ENCODE measurements around the gene FAM170B. TPM values are rescaled to one million over a fixed set of nuclear protein-coding genes. Genes with fewer than 3 reads are reported as not detected.
A peak's percentile ranks its signal among the peaks of the same experiment; 100 is the strongest.

FAM170B gene
- total and polyA plus RNA-seq, 3 experiments from 2014 or later, result not detected

DNA sequence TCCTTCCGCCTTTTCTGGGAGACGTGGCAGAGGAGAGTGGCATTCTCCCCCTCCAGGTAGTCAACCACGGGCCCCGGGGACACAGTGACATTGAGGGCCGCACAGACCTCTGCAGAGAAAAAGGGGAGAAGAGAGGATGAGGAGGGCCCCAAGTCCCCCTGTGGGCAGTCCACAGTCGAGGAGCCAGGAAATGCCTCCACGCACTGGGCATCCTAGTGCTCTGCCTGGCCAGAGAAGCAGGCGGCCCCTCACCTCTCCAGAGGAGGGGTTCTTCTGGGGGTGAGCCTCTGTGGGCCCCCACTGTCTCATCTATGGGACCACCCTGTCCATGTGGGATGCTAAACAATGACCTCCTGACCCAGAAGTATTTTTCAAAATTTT lies 25.9 kb downstream of the FAM170B start:
- Histone ChIP-seq H3K27ac (ENCODE audit: low read depth, low read length) (no peak overlapping the region), H3K4me1 (ENCODE audit: insufficient read depth, low read length) (no peaks in the 10 kb centered on the region), H3K36me3 (ENCODE audit: insufficient read depth, low read length) (no peaks in the 10 kb centered on the region), H3K4me3 (ENCODE audit: low read length) (no peak overlapping the region), H3K9me3 (ENCODE audit: low read length) (no peaks in the 10 kb centered on the region), H3K27me3 (ENCODE audit: insufficient read depth, low read length, poor library complexity, severe bottlenecking) (no peaks in the 10 kb centered on the region)
- POLR2A ChIA-PET, result no interaction called here
- no peak overlapping the region for H3K4me3 Mint-ChIP-seq
- H3K27ac Mint-ChIP-seq, result no peak overlapping the region
- CTCF ChIA-PET, result no interaction called here
- no peaks in the 10 kb centered on the region for H3K36me3 Mint-ChIP-seq
- no peak for DNase-seq
- H3K9me3 Mint-ChIP-seq, result no peaks in the 10 kb centered on the region
- peaks cover 8 to 16% of the 10 kb centered on the region in 2 donors for H3K27me3 Mint-ChIP-seq
- H3K4me1 Mint-ChIP-seq, result no peaks in the 10 kb centered on the region

DNA sequence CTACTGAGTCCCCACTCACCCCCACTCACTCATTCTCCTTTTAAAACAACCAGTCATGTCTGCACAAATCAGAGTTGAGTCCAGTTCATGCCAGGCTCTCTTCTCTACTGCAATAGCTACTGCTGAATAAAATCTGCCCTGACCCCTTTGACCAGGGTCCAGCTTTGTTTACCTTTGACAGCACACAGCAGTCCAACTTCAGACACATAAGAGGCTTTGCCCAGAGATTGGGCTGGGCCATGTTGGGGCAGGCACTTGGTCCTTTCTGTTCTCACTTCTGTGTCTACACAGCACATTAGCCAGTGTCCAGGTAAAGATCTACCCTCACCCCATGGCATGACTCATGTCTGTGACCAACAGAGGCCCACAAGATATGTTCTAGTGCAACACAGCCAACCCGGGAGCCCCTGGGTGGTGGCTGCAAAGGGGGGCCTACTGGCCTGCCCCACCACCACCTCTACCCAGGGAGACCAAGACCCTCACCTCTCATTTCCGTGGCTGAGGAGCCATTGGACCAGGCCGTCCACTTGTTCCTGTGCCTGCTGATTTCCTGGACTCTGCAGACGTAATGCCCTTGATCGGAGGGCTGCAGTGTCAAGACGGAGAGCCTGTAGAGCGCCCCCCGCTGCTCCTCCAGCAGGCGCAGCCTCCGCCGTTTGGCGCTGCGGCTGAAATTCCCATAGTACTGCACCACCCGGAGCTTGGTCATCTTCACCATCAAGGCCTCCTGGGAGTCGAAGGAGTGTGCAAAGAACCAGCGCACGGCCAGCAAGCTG lies 26.5 kb downstream of the FAM170B start:
- H3K9me3 Mint-ChIP-seq, result no peaks in the 10 kb centered on the region

DNA sequence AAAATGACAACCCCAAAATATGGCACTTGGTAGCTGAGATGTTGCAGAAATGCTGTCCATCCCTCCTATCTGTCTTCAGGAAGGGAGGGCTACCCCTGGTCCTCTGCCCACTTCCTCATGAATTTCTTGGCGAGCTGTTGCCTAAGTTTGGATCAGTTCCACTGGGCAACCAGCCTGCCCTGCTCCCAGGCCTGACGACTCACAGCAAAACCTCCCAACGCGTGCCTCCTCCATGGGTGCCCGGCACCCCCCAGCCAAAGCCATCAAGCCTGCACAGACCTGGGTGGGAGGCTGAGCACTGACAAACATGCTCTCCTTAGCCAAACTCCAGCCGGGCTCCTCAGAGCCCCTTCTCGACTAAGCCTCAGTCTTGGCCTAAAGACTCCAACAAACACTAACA lies 27.4 kb downstream of the FAM170B start:
- DNase-seq, result no peak
- Histone ChIP-seq H3K9me3 (ENCODE audit: low read length) (no peaks in the 10 kb centered on the region), H3K27me3 (ENCODE audit: insufficient read depth, low read length, poor library complexity, severe bottlenecking) (no peaks in the 10 kb centered on the region), H3K27ac (ENCODE audit: low read depth, low read length) (no peak overlapping the region), H3K4me1 (ENCODE audit: insufficient read depth, low read length) (no peaks in the 10 kb centered on the region), H3K4me3 (ENCODE audit: low read length) (no peak overlapping the region), H3K36me3 (ENCODE audit: insufficient read depth, low read length) (no peaks in the 10 kb centered on the region)
- POLR2A ChIA-PET, result no interaction called here
- H3K36me3 Mint-ChIP-seq, result peaks cover 0 to 3% (median 0%) of the 10 kb centered on the region in 3 donors
- no peaks in the 10 kb centered on the region for H3K9me3 Mint-ChIP-seq
- H3K4me3 Mint-ChIP-seq, result no peak overlapping the region
- no peak overlapping the region for H3K27ac Mint-ChIP-seq
- H3K27me3 Mint-ChIP-seq, result peaks cover 8 to 15% of the 10 kb centered on the region in 2 donors
- CTCF ChIA-PET, result no interaction called here
- no peaks in the 10 kb centered on the region for H3K4me1 Mint-ChIP-seq

More for the DNA sequence above, 26.5 kb downstream of the FAM170B start:
- Mint-ChIP-seq H3K27me3 (peaks cover 8 to 16% of the 10 kb centered on the region in 2 donors), H3K27ac (peak overlapping the region in 1 of 8 donors; percentile 48), H3K4me1 (no peaks in the 10 kb centered on the region), H3K36me3 (no peaks in the 10 kb centered on the region), H3K4me3 (no peak overlapping the region)
- no peaks in the 10 kb centered on the region for H3K4me1 ChIP-seq (ENCODE audit: insufficient read depth, low read length)
- no peak for DNase-seq
- ChIA-PET POLR2A (no interaction called here), CTCF (no interaction called here)
- no peaks in the 10 kb centered on the region for H3K27me3 ChIP-seq (ENCODE audit: insufficient read depth, low read length, poor library complexity, severe bottlenecking)
- H3K36me3 ChIP-seq (ENCODE audit: insufficient read depth, low read length), result no peaks in the 10 kb centered on the region
- H3K9me3 ChIP-seq (ENCODE audit: low read length), result no peaks in the 10 kb centered on the region
- H3K4me3 ChIP-seq (ENCODE audit: low read length), result no peak overlapping the region
- no peak overlapping the region for H3K27ac ChIP-seq (ENCODE audit: low read depth, low read length)

- Mint-ChIP-seq H3K27me3 (peaks cover 7 to 9% of the 10 kb centered on the region in 2 donors), H3K27ac (no peak overlapping the region), H3K4me1 (no peaks in the 10 kb centered on the region), H3K36me3 (peaks cover 0 to 3% (median 0%) of the 10 kb centered on the region in 3 donors), H3K4me3 (no peak overlapping the region), H3K9me3 (no peaks in the 10 kb centered on the region)
- H3K4me3 ChIP-seq (ENCODE audit: low read length), result no peak overlapping the region
- ChIA-PET POLR2A (no interaction called here), CTCF (no interaction called here)
- H3K36me3 ChIP-seq (ENCODE audit: insufficient read depth, low read length), result no peaks in the 10 kb centered on the region
- H3K27me3 ChIP-seq (ENCODE audit: insufficient read depth, low read length, poor library complexity, severe bottlenecking), result no peaks in the 10 kb centered on the region
- no peak for DNase-seq
- H3K27ac ChIP-seq (ENCODE audit: low read depth, low read length), result no peak overlapping the region
- no peaks in the 10 kb centered on the region for H3K9me3 ChIP-seq (ENCODE audit: low read length)
- no peaks in the 10 kb centered on the region for H3K4me1 ChIP-seq (ENCODE audit: insufficient read depth, low read length)
Observed at GRCh38 chr10:49105076-49105475, 28.7 kb downstream of the FAM170B start.

DNA sequence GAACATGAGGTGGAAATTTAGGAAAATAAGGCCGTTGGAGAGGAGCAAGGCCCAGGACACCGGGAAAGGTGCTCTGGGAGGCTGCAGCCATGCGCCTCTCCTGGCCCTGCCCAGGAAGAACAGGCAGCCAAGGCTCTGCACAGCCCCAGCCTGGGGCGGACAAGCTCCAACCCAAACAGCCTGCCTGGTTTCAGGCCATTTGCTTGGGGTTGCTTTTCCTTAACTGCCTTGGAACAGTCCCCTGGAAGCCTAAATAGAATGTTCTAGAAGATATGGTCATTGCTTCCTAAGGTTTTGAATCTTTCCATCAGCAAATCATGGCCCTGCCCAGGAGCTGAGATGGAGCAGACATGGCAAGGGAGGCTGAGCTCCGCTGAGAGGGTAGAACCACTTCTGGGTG lies 29.5 kb downstream of the FAM170B start:
- Mint-ChIP-seq H3K4me3 (no peak overlapping the region), H3K27me3 (peaks cover 4 to 6% of the 10 kb centered on the region in 2 donors)
- POLR2A ChIA-PET, result no interaction called here

GRCh38 chr10:49103761-49104160 lies 30.1 kb downstream of the FAM170B start:
- Mint-ChIP-seq H3K36me3 (peaks cover 0 to 3% (median 0%) of the 10 kb centered on the region in 3 donors), H3K4me3 (no peak overlapping the region), H3K27me3 (peaks cover 4% of the 10 kb centered on the region in 2 donors), H3K27ac (peak overlapping the region in 1 of 8 donors; percentile 63), H3K4me1 (no peaks in the 10 kb centered on the region), H3K9me3 (no peaks in the 10 kb centered on the region)
- no peaks in the 10 kb centered on the region for H3K4me1 ChIP-seq (ENCODE audit: insufficient read depth, low read length)
- ChIA-PET CTCF (no interaction called here), POLR2A (no interaction called here)
- no peak overlapping the region for H3K27ac ChIP-seq (ENCODE audit: low read depth, low read length)
- H3K4me3 ChIP-seq (ENCODE audit: low read length), result no peak overlapping the region
- DNase-seq, result no peak
- no peaks in the 10 kb centered on the region for H3K36me3 ChIP-seq (ENCODE audit: insufficient read depth, low read length)
- H3K9me3 ChIP-seq (ENCODE audit: low read length), result no peaks in the 10 kb centered on the region
- no peaks in the 10 kb centered on the region for H3K27me3 ChIP-seq (ENCODE audit: insufficient read depth, low read length, poor library complexity, severe bottlenecking)

More for the DNA sequence above, 29.5 kb downstream of the FAM170B start:
- no peak for DNase-seq
- Mint-ChIP-seq H3K9me3 (no peaks in the 10 kb centered on the region), H3K4me1 (no peaks in the 10 kb centered on the region), H3K27ac (peak overlapping the region in 1 of 8 donors; percentile 63), H3K36me3 (peaks cover 0 to 3% (median 0%) of the 10 kb centered on the region in 3 donors)
- Histone ChIP-seq H3K9me3 (ENCODE audit: low read length) (no peaks in the 10 kb centered on the region), H3K36me3 (ENCODE audit: insufficient read depth, low read length) (no peaks in the 10 kb centered on the region), H3K4me3 (ENCODE audit: low read length) (no peak overlapping the region), H3K4me1 (ENCODE audit: insufficient read depth, low read length) (no peaks in the 10 kb centered on the region), H3K27me3 (ENCODE audit: insufficient read depth, low read length, poor library complexity, severe bottlenecking) (no peaks in the 10 kb centered on the region), H3K27ac (ENCODE audit: low read depth, low read length) (no peak overlapping the region)
- CTCF ChIA-PET, result no interaction called here

GRCh38 chr10:49099046-49099445 lies 34.8 kb downstream of the FAM170B start:
- Mint-ChIP-seq H3K36me3 (peaks cover 0 to 3% (median 0%) of the 10 kb centered on the region in 3 donors), H3K4me1 (no peaks in the 10 kb centered on the region), H3K27ac (no peak overlapping the region), H3K9me3 (peaks cover 0 to 1% (median 0%) of the 10 kb centered on the region in 5 donors), H3K27me3 (peaks cover 0 to 10% of the 10 kb centered on the region in 2 donors), H3K4me3 (no peak overlapping the region)
- H3K27me3 ChIP-seq (ENCODE audit: insufficient read depth, low read length, poor library complexity, severe bottlenecking), result no peaks in the 10 kb centered on the region
- H3K36me3 ChIP-seq (ENCODE audit: insufficient read depth, low read length), result no peaks in the 10 kb centered on the region
- ChIA-PET CTCF (no interaction called here), POLR2A (no interaction called here)
- no peaks in the 10 kb centered on the region for H3K4me1 ChIP-seq (ENCODE audit: insufficient read depth, low read length)
- no peak overlapping the region for H3K27ac ChIP-seq (ENCODE audit: low read depth, low read length)
- DNase-seq, result no peak
- no peaks in the 10 kb centered on the region for H3K9me3 ChIP-seq (ENCODE audit: low read length)
- H3K4me3 ChIP-seq (ENCODE audit: low read length), result no peak overlapping the region

GRCh38 chr10:49096890-49097445 lies 36.9 kb downstream of the FAM170B start:
- no peak overlapping the region for H3K4me3 ChIP-seq (ENCODE audit: low read length)
- Mint-ChIP-seq H3K4me3 (no peak overlapping the region), H3K4me1 (no peaks in the 10 kb centered on the region)

More at GRCh38 chr10:49096890-49097445, 36.9 kb downstream of the FAM170B start:
- H3K4me1 ChIP-seq (ENCODE audit: insufficient read depth, low read length), result no peaks in the 10 kb centered on the region
- ChIA-PET CTCF (no interaction called here), POLR2A (no interaction called here)
- Mint-ChIP-seq H3K9me3 (peaks cover 0 to 1% (median 0%) of the 10 kb centered on the region in 5 donors), H3K27ac (peak overlapping the region in 1 of 8 donors; percentile 75), H3K36me3 (peaks cover 0 to 3% (median 0%) of the 10 kb centered on the region in 3 donors), H3K27me3 (peaks cover 4 to 10% of the 10 kb centered on the region in 2 donors)
- H3K9me3 ChIP-seq (ENCODE audit: low read length), result no peaks in the 10 kb centered on the region
- no peak overlapping the region for H3K27ac ChIP-seq (ENCODE audit: low read depth, low read length)
- no peaks in the 10 kb centered on the region for H3K36me3 ChIP-seq (ENCODE audit: insufficient read depth, low read length)
- DNase-seq, result no peak
- no peaks in the 10 kb centered on the region for H3K27me3 ChIP-seq (ENCODE audit: insufficient read depth, low read length, poor library complexity, severe bottlenecking)
